ENCODE results near the gene ABCC1. TPM values are rescaled to one million over a fixed set of nuclear protein-coding genes. Genes with fewer than 3 reads are reported as not detected.

Gene ABCC1
- polyA plus RNA-seq, 1 of the 3 experiments (the other 2 are of a cell fraction) = 23.7 TPM

DNA sequence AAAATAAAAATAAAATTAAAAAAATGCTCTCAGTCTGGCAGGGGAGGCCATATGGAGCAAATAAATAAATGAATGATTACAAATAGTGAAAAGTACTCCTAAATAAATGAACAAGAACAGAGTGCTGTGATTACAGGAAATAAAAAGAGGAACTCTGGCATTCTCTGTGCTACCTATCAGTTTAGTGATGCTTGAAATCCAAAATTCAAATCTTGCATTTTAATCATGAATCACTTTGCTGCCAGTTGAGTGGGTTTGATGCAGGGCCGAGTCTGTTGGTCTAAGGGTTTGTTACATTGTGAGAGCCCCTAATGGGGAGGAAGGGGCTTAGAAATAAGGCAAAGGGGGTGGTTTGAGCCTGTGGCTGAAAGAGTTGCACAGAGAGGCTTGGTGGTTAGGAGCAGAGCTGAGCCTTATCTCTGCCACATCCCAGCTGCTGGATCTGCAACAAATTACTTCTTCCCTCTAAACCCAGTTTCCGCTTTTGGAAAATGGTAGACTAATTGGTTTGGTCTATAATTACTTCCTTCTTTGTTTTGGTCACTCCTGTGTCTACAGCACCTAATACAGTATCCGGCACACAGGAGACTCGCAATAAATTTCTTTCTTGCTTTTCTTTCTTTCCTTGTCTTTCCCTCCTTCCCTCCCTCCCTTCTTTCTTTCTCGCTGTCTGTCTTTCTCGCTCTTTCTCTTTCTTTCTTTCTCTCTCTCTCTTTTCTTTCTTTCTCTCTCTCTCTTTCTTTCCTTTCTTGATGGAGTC lies 6.3 kb upstream of the ABCC1 start:
- no peaks in the 10 kb centered on the region for H4K20me1 ChIP-seq (ENCODE audit: insufficient read depth)
- H3K9ac ChIP-seq = no peak overlapping the region
- no peak overlapping the region for H2AFZ ChIP-seq (ENCODE audit: low read depth)
- H3F3A ChIP-seq (replicated peaks; ENCODE audit: insufficient read depth) = peaks cover 6% of the 10 kb centered on the region
- peak overlapping the region in 1 of 2 experiments; percentile 85; a peak in 2 of 4 replicates for H3K27ac ChIP-seq (ENCODE audit: low read depth in 2 of 2, low read length in 1 of 2)
- H3K4me2 ChIP-seq = no peak overlapping the region
- no peaks in the 10 kb centered on the region for H3K79me2 ChIP-seq (ENCODE audit: insufficient read depth)
- POLR2A ChIA-PET = no interaction called here
- TF ChIP-seq TAF1 (IDR thresholded peaks at IDR 0.05; ENCODE audit: borderline replicate concordance, low read depth, low read length) (no peak), ELF1 (IDR thresholded peaks at IDR 0.05) (no peak), GATA2 (CRISPR knock-in tag; IDR thresholded peaks at IDR 0.05) (peak; percentile 85), TCF12 (IDR thresholded peaks at IDR 0.05) (peak; percentile 16; the same call in 1 of the 2 replicates), NFIC (IDR thresholded peaks at IDR 0.05; ENCODE audit: borderline replicate concordance) (no peak), SMC3 (IDR thresholded peaks at IDR 0.05; ENCODE audit: low read depth, low read length) (0 out of 2 replicates have a peak, but pooled peaks have one; percentile 4), IRF3 (IDR thresholded peaks at IDR 0.05; ENCODE audit: low read depth, low read length) (no peak), RFX5 (IDR thresholded peaks at IDR 0.05; ENCODE audit: low read length) (no peak), CHD2 (IDR thresholded peaks at IDR 0.05; ENCODE audit: low read length, partially characterized antibody) (no peak), RAD21 (IDR thresholded peaks at IDR 0.05; ENCODE audit: low read length) (0 out of 2 replicates have a peak, but pooled peaks have one; percentile 10), EP300 (IDR thresholded peaks at IDR 0.05; ENCODE audit: borderline replicate concordance in 1 of 2, low read depth in 1 of 2, low read length in 1 of 2) (peak in 1 of 2 experiments; percentile 75; a peak in 2 of 4 replicates), RXRA (IDR thresholded peaks at IDR 0.05; ENCODE audit: borderline replicate concordance, low read depth) (no peak)
- TF ChIP-seq, protein P1, sequence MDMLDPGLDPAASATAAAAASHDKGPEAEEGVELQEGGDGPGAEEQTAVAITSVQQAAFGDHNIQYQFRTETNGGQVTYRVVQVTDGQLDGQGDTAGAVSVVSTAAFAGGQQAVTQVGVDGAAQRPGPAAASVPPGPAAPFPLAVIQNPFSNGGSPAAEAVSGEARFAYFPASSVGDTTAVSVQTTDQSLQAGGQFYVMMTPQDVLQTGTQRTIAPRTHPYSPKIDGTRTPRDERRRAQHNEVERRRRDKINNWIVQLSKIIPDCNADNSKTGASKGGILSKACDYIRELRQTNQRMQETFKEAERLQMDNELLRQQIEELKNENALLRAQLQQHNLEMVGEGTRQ (IDR thresholded peaks at IDR 0.05; ENCODE audit: borderline replicate concordance, low read depth, low read length) = no peak
- no peaks in the 10 kb centered on the region for H3K27me3 ChIP-seq (ENCODE audit: insufficient read depth)
- H3K4me1 ChIP-seq (ENCODE audit: control insufficient read depth in 1 of 2, insufficient read depth in 2 of 2, low read depth in 1 of 2, low read length in 1 of 2) = peaks cover 2 to 10% of the 10 kb centered on the region in 2 experiments; a peak in 2 of 4 replicates
- WGBS (ENCODE audit: low lambda C conversion rate) = 77% methylated on average over 6 of the region's 6 CpGs
- peak; percentile 82 for DNase-seq
- no peaks in the 10 kb centered on the region for H3K9me3 ChIP-seq
- CTCF ChIA-PET = no interaction called here
- no peaks in the 10 kb centered on the region for H3K9me2 ChIP-seq
- H3K4me3 ChIP-seq (ENCODE audit: low read depth in 2 of 2, low read length in 1 of 2) = no peak overlapping the region
- no peaks in the 10 kb centered on the region for H3K36me3 ChIP-seq (replicated peaks in 1 of 2; ENCODE audit: control insufficient read depth in 1 of 2, insufficient read depth in 2 of 2, low read length in 1 of 2)

DNA sequence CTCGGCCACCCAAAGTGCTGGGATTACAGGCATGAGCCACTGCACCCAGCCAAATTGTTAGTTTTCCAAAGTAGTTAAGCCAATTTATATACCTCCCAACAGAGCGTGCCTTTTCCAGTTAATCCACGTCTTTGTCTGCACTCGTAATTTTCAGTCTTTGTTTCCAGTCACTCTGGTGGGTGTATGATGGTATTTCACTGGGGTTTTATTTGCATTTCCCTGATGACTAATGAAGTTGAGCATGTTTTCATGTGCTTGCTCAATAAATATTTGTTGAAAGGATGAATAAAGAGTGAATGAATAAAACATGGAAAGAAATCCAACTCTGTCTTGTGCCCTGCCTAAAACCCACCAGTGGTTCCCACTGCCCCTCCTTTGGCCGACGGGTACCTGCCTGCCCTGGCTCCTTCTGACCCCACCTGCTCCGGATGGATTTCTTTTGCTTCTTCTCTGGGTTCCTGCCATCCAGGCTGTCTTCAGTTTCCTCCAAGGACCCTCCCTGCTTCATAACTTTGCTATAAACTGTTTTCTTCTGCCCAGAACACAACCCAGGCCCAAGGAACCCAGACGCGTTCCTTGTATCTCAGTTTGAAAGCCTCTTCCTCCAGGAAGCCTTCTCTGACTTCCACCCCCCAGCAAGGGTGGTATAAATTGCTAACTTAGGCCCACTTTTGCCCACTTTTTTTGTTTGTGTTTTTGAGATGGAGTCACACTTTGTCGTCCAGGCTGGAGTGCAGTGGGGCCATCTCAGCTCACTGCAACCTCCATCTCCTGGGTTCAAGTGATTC lies 3.0 kb upstream of the ABCC1 start:
- Histone ChIP-seq H3K79me2 (ENCODE audit: insufficient read depth) (peaks cover 18% of the 10 kb centered on the region), H3K4me3 (ENCODE audit: low read depth in 2 of 2, low read length in 1 of 2) (no peak overlapping the region), H3K27ac (ENCODE audit: low read depth in 2 of 2, low read length in 1 of 2) (peak overlapping the region in 1 of 2 experiments; percentile 24; a peak in 1 of 4 replicates), H3K36me3 (replicated peaks in 1 of 2; ENCODE audit: control insufficient read depth in 1 of 2, insufficient read depth in 2 of 2, low read length in 1 of 2) (no peaks in the 10 kb centered on the region), H3K9ac (no peak overlapping the region), H3K27me3 (ENCODE audit: insufficient read depth) (no peaks in the 10 kb centered on the region), H2AFZ (ENCODE audit: low read depth) (peak overlapping the region; percentile 68), H3K9me3 (no peaks in the 10 kb centered on the region), H4K20me1 (ENCODE audit: insufficient read depth) (peaks cover 5% of the 10 kb centered on the region; the same call in 1 of the 2 replicates), H3F3A (replicated peaks; ENCODE audit: insufficient read depth) (peaks cover 17% of the 10 kb centered on the region), H3K4me1 (ENCODE audit: control insufficient read depth in 1 of 2, insufficient read depth in 2 of 2, low read depth in 1 of 2, low read length in 1 of 2) (peaks cover 5 to 13% of the 10 kb centered on the region in 2 experiments; a peak in 2 of 4 replicates), H3K9me2 (no peaks in the 10 kb centered on the region), H3K4me2 (peak overlapping the region; percentile 46)
- ChIA-PET POLR2A (no interaction called here), CTCF (no interaction called here)
- 69% methylated on average over 10 of the region's 10 CpGs for WGBS (ENCODE audit: low lambda C conversion rate)
- no peak for DNase-seq
- TF ChIP-seq, protein P1 (IDR thresholded peaks at IDR 0.05; ENCODE audit: borderline replicate concordance, low read depth, low read length) = no peak
- no peak for TF ChIP-seq NRF1 (IDR thresholded peaks at IDR 0.05; ENCODE audit: low read depth, low read length)
- no peak for TF ChIP-seq YY1 (IDR thresholded peaks at IDR 0.05; ENCODE audit: low read depth)
- TF ChIP-seq, protein P2, sequence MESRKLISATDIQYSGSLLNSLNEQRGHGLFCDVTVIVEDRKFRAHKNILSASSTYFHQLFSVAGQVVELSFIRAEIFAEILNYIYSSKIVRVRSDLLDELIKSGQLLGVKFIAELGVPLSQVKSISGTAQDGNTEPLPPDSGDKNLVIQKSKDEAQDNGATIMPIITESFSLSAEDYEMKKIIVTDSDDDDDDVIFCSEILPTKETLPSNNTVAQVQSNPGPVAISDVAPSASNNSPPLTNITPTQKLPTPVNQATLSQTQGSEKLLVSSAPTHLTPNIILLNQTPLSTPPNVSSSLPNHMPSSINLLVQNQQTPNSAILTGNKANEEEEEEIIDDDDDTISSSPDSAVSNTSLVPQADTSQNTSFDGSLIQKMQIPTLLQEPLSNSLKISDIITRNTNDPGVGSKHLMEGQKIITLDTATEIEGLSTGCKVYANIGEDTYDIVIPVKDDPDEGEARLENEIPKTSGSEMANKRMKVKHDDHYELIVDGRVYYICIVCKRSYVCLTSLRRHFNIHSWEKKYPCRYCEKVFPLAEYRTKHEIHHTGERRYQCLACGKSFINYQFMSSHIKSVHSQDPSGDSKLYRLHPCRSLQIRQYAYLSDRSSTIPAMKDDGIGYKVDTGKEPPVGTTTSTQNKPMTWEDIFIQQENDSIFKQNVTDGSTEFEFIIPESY (IDR thresholded peaks at IDR 0.05; ENCODE audit: borderline replicate concordance, low read depth) = no peak
- TF ChIP-seq POLR2AphosphoS5 (IDR thresholded peaks at IDR 0.05; ENCODE audit: low read depth, low read length) = no peak
- no peak for TF ChIP-seq EP300 (IDR thresholded peaks at IDR 0.05; ENCODE audit: borderline replicate concordance in 1 of 2, low read depth in 1 of 2, low read length in 1 of 2)
- TF ChIP-seq GABPA (IDR thresholded peaks at IDR 0.05; ENCODE audit: low read depth) = no peak
- no peak for TF ChIP-seq NFIC (IDR thresholded peaks at IDR 0.05; ENCODE audit: borderline replicate concordance)
- no peak for TF ChIP-seq MAX (IDR thresholded peaks at IDR 0.05; ENCODE audit: low read depth)
- TF ChIP-seq RXRA (IDR thresholded peaks at IDR 0.05; ENCODE audit: borderline replicate concordance, low read depth) = no peak
- TF ChIP-seq SMC3 (IDR thresholded peaks at IDR 0.05; ENCODE audit: low read depth, low read length) = no peak
- no peak for TF ChIP-seq TAF1 (IDR thresholded peaks at IDR 0.05; ENCODE audit: borderline replicate concordance, low read depth, low read length)

All from SK-N-SH (cell line).